NCI-H526 treated with DMSO at 0.1 percent for 48 hours (cell line): ENCODE measurements around the gene DCUN1D2.

Experiments used
- DNase-seq: peaks from one replicate; lab custom pipeline; 2025; lab: John Stamatoyannopoulos, UW

Gene DCUN1D2

GRCh38 chr13:113407531-113408393 lies 82.7 kb downstream of the DCUN1D2 start:
- no peak for DNase-seq

GRCh38 chr13:113407103-113407530 lies 83.4 kb downstream of the DCUN1D2 start:
- no peak for DNase-seq

DNA sequence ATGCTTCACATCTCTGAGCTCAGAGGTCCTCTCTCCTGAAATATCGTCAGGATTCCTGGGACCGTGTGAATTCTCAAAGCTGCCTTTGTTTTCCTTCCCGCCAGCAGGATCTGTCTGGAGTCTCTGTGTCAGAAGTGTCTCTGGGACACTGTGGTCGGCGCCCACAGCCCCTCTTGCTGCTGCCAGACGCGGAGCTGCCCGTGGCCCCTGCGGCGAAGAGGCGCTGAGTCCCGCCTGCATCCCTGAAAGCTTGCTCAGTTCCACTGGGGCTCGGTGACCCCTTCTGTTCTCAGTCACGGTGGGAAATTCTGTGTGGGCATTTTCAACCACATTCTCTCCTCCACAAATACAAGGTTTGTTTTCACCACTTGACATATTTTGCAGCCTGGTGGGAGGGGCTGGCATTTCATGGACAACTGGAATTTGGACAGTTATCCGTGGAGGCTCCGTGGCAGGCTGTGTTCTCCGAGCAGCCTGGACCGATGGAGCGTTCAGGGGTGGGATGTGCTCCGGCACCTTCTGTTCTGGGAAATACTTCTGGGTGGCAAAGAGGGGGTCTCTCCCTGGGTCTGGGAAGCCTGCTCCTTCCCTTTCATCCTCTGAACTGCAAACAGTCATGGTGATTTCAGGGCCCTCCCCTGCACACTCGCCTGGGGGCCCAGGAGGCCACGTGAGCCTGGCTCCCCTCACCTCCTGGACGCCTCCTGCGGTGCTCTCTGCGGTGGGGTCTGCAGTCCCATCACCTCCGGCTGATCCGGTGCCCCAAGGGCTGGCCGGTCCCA lies 84.0 kb downstream of the DCUN1D2 start:
- no peak for DNase-seq
